ENCODE results near the gene NR1H3.

- TF ChIP-seq CTCF (conservative IDR thresholded peaks at IDR 0.05 in 1 of 2, IDR thresholded peaks at IDR 0.05 in 1 of 2; ENCODE audit: low read depth in 1 of 2, low read length in 2 of 2) (no peak), EZH2 (IDR thresholded peaks at IDR 0.05; ENCODE audit: low read length, missing control alignments) (no peak)
Observed at GRCh38 chr11:47271328-47271727, 13.5 kb downstream of the NR1H3 start.

Data from fibroblast of lung (primary cell).